MM.1S (cell line): ENCODE results near the gene CARHSP1.
"Not testable (repeated sequence)": the region's sequence is repeated elsewhere in the genome, so short reads cannot be mapped to it uniquely, and the experiment has no call there.

ENCODE experiments used
- DNase-seq: peaks from one replicate; pipeline ENCODE4 v3.0.0-alpha.2; 2015
- H2AFZ ChIP-seq: fragments of 300-600 bp; sonication (generic); 2 replicates; pipeline ENCODE4 v1.6.0; 2016; ENCODE audit warnings: antibody characterized with exemption, low read length
- H3F3A ChIP-seq: fragments of 300-600 bp; sonication (generic); 2 replicates; pipeline ENCODE4 v1.6.1; 2016; ENCODE audit warnings: mild to moderate bottlenecking, antibody characterized with exemption, low read length, moderate library complexity, mixed read lengths; ENCODE audit not compliant: insufficient read depth
- H3K27ac ChIP-seq: fragments of 300-600 bp; sonication (generic); 2 replicates; pipeline ENCODE4 v1.5.1; 2016; ENCODE audit warnings: mild to moderate bottlenecking, low read length
- H3K27me3 ChIP-seq: fragments of 300-600 bp; sonication (generic); replicated peaks from 2 replicates; pipeline ENCODE4 v1.6.0; 2016; ENCODE audit warnings: low read length; ENCODE audit not compliant: insufficient read depth
- H3K36me3 ChIP-seq: fragments of 300-600 bp; sonication (generic); replicated peaks from 2 replicates; pipeline ENCODE4 v1.6.1; 2016; ENCODE audit warnings: mild to moderate bottlenecking, low read length, mixed read lengths; ENCODE audit not compliant: insufficient read depth
- H3K4me1 ChIP-seq: fragments of 300-600 bp; sonication (generic); 2 replicates; pipeline ENCODE4 v1.6.1; 2016; ENCODE audit warnings: low read length, mixed read lengths
- H3K4me2 ChIP-seq: fragments of 300-600 bp; sonication (generic); 2 replicates; pipeline ENCODE4 v1.6.0; 2016; ENCODE audit warnings: low read depth, low read length
- H3K4me3 ChIP-seq: fragments of 300-600 bp; sonication (generic); 2 replicates; pipeline ENCODE4 v1.5.1; 2016; ENCODE audit warnings: low read length, mixed read lengths
- H3K79me2 ChIP-seq: fragments of 300-600 bp; sonication (generic); 2 replicates; pipeline ENCODE4 v1.6.1; 2016; ENCODE audit warnings: mixed run types, low read length, mixed read lengths
- H3K9ac ChIP-seq: fragments of 300-600 bp; sonication (generic); 2 replicates; pipeline ENCODE4 v1.6.1; 2016; ENCODE audit warnings: low read length, mixed read lengths
- H3K9me2 ChIP-seq: fragments of 300-600 bp; sonication (generic); replicated peaks from 2 replicates; pipeline ENCODE4 v1.6.1; 2016; ENCODE audit warnings: mild to moderate bottlenecking, low read length, mixed read lengths; ENCODE audit not compliant: insufficient read depth
- H3K9me3 ChIP-seq: fragments of 300-600 bp; sonication (generic); replicated peaks from 2 replicates; pipeline ENCODE4 v1.6.1; 2016; ENCODE audit warnings: mild to moderate bottlenecking, low read length, mixed read lengths; ENCODE audit not compliant: insufficient read depth
- H4K20me1 ChIP-seq: fragments of 300-600 bp; sonication (generic); 2 replicates; pipeline ENCODE4 v1.6.1; 2016; ENCODE audit warnings: mild to moderate bottlenecking, low read length, moderate library complexity, mixed read lengths; ENCODE audit not compliant: insufficient read depth
- EZH2 ChIP-seq: fragments of 300-600 bp; sonication (generic); optimal IDR thresholded peaks from 2 replicates; pipeline ENCODE3; 2017; ENCODE audit warnings: low read depth, mild to moderate bottlenecking, antibody characterized with exemption, low read length, mixed read lengths
- EZH2phosphoT487 ChIP-seq: fragments of 300-600 bp; sonication (generic); IDR thresholded peaks from 2 replicates; pipeline ENCODE4 v1.6.1; 2018; ENCODE audit warnings: antibody characterized with exemption, low read length
- TF ChIP-seq, protein P1 (sequence below): fragments of 300-600 bp; sonication (generic); IDR thresholded peaks from 2 replicates; pipeline ENCODE4 v1.5.1; 2016; ENCODE audit warnings: antibody characterized with exemption, low read length, mixed read lengths

CARHSP1 gene

DNA sequence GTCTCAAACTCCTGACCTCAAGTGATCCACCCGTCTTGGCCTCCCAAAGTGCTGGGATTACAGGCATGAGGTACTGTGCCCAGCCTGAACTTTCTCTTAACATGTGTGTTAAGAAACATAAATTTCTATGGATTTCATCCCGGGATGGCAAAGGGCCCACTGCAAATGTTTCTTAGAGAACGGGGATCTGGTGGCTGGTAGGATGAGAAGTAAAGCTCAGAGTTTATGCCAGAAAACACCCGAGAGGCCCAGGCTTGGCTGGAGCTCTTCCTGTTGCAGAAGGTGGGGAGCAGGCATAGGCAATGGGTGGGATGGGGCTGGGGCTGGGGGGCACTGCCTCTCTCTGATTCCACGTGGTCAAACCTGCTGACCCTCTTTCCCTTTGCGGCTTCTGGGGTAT is 5.6 kb upstream of the CARHSP1 start:
- no peak for TF ChIP-seq EZH2phosphoT487
- no peak for TF ChIP-seq EZH2
- TF ChIP-seq, protein P1, sequence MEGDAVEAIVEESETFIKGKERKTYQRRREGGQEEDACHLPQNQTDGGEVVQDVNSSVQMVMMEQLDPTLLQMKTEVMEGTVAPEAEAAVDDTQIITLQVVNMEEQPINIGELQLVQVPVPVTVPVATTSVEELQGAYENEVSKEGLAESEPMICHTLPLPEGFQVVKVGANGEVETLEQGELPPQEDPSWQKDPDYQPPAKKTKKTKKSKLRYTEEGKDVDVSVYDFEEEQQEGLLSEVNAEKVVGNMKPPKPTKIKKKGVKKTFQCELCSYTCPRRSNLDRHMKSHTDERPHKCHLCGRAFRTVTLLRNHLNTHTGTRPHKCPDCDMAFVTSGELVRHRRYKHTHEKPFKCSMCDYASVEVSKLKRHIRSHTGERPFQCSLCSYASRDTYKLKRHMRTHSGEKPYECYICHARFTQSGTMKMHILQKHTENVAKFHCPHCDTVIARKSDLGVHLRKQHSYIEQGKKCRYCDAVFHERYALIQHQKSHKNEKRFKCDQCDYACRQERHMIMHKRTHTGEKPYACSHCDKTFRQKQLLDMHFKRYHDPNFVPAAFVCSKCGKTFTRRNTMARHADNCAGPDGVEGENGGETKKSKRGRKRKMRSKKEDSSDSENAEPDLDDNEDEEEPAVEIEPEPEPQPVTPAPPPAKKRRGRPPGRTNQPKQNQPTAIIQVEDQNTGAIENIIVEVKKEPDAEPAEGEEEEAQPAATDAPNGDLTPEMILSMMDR = no peak
- Histone ChIP-seq H3K9ac (no peak overlapping the region), H3K27ac (no peak overlapping the region), H3K79me2 (no peaks in the 10 kb centered on the region), H4K20me1 (no peaks in the 10 kb centered on the region), H2AFZ (no peak overlapping the region), H3K4me3 (no peak overlapping the region), H3K36me3 (no peaks in the 10 kb centered on the region), H3K27me3 (no peaks in the 10 kb centered on the region), H3K9me2 (no peaks in the 10 kb centered on the region), H3K9me3 (no peaks in the 10 kb centered on the region), H3K4me1 (no peaks in the 10 kb centered on the region; the same call in 1 of the 2 replicates), H3F3A (0 out of 2 replicates have a peak, but pooled peaks cover 2% of the 10 kb centered on the region), H3K4me2 (no peak overlapping the region)
- DNase-seq = no peak

DNA sequence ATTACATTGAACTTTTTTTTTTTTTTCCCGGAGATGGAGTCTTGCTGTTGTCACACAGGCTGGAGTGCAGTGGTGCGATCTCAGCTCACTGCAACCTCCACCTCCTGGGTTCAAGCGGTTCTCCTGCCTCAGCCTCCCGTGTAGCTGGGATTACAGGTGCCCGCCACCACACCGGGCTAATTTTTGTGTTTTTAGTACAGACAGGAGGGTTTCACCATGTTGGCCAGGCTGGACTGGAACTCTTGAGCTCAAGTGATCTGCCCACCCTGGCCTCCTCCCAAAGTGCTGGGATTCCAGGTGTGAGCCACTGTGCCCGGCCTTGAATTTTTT is 5.0 kb upstream of the CARHSP1 start:
- not testable (repeated sequence) for H3K4me1 ChIP-seq, H3K4me3 ChIP-seq, H3K27me3 ChIP-seq, H2AFZ ChIP-seq, H3K79me2 ChIP-seq, H3F3A ChIP-seq, H3K4me2 ChIP-seq, H4K20me1 ChIP-seq, H3K9ac ChIP-seq, H3K9me2 ChIP-seq, H3K36me3 ChIP-seq, H3K27ac ChIP-seq, H3K9me3 ChIP-seq, DNase-seq

DNA sequence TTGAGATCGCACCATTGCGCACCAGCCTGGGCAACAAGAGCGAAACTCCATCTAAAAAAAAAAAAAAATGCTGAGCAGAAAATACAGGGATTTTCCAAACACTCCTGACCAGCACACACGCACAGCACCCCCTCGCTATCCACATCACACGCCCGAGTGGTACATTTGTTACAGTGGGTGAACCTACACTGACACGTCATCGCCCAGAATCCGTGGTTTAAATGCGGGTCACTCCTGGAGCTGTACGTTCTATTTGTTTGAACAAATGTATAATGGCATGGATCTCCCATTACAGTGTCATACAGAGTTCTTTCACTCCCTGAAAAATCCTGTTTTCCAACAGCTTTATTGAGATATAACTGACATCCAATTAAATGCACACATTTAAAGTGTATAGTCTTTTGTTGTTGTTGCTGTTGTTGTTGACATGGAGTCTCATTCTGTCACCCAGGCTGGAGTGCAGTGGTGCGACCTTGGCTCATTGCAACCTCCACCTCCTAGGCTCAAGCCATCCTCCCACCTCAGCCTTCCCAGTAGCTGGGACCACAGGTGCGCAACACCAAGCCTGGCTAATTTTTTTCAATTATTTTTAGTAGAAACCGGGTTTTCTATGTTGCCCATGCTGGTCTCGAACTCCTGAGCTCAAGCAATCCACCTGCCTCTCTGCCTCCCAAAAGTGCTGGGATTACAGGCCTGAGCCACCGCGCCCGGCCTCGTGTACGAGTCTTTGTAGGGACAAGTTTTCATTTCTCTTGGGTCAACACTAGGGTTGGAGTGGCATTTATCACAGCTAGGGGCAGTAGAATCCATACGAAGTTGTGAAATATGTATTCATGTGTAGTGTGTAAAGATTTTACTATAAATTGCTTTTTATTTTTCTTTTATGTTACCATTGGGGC is 4.4 kb upstream of the CARHSP1 start:
- TF ChIP-seq EZH2phosphoT487 = no peak
- TF ChIP-seq, protein P1 = peak; percentile 12; the same call in 1 of the 2 replicates
- H3K4me2 ChIP-seq = no peak overlapping the region

DNA sequence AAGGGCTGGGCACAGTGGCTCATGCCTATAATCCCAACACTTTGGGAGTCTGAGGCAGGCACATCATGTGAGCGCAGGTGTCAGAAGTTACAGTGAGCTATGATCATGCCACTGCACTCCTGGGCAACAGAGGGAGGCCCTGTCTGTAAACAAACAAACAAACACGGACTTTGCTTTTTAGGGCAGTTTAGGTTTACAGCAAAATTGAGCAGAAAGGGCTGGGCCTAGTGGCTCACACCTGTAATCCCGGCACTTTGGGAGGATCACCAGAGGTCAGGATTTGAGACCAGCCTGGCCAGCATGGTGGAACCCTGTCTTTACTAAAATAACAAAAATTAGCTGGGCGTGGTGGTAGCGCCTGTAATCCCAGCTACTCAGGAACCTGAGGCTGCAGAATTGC is 3.3 kb upstream of the CARHSP1 start:
- H3K4me1 ChIP-seq = no peaks in the 10 kb centered on the region; the same call in 1 of the 2 replicates
- no peak overlapping the region for H3K4me2 ChIP-seq
- H3K9me2 ChIP-seq = no peaks in the 10 kb centered on the region
- no peak overlapping the region for H3K9ac ChIP-seq
- H2AFZ ChIP-seq = no peak overlapping the region
- H3K27ac ChIP-seq = no peak overlapping the region
- TF ChIP-seq, protein P1 = no peak
- TF ChIP-seq EZH2phosphoT487 = no peak
- no peak for TF ChIP-seq EZH2
- H3K9me3 ChIP-seq = no peaks in the 10 kb centered on the region
- H3K36me3 ChIP-seq = no peaks in the 10 kb centered on the region
- H3K4me3 ChIP-seq = no peak overlapping the region
- H3K27me3 ChIP-seq = no peaks in the 10 kb centered on the region
- no peaks in the 10 kb centered on the region for H4K20me1 ChIP-seq
- no peak for DNase-seq
- H3K79me2 ChIP-seq = peaks cover 12% of the 10 kb centered on the region
- peaks cover 7% of the 10 kb centered on the region; the same call in 1 of the 2 replicates for H3F3A ChIP-seq

More for the DNA sequence above, 4.4 kb upstream of the CARHSP1 start:
- Histone ChIP-seq H3K27me3 (no peaks in the 10 kb centered on the region), H3F3A (peaks cover 7% of the 10 kb centered on the region; the same call in 1 of the 2 replicates), H3K4me3 (no peak overlapping the region), H3K36me3 (no peaks in the 10 kb centered on the region), H3K4me1 (no peaks in the 10 kb centered on the region; the same call in 1 of the 2 replicates), H3K9me2 (no peaks in the 10 kb centered on the region), H4K20me1 (no peaks in the 10 kb centered on the region), H3K9ac (no peak overlapping the region), H3K9me3 (no peaks in the 10 kb centered on the region), H2AFZ (no peak overlapping the region), H3K79me2 (peaks cover under 1% of the 10 kb centered on the region), H3K27ac (no peak overlapping the region)
- no peak for DNase-seq

DNA sequence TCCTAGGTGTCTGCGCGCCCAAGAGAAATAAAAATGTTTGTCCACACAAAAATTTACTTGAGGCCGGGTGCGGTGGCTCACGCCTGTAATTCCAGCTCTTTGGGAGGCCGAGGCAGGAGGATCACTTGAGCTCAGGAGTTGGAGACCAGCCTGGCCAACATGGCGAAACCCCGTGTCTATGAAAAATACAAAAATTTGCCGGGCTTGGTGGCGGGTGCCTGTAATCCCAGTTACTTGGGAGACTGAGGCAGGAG is 1.1 kb upstream of the CARHSP1 start:
- H3K27me3 ChIP-seq, H3K4me3 ChIP-seq, H3K4me1 ChIP-seq, H3K9ac ChIP-seq, H4K20me1 ChIP-seq, H2AFZ ChIP-seq, H3K27ac ChIP-seq, H3K9me3 ChIP-seq, H3F3A ChIP-seq, DNase-seq, H3K36me3 ChIP-seq, H3K9me2 ChIP-seq: not testable (repeated sequence)
- peak overlapping the region; percentile 64; the same call in 1 of the 2 replicates for H3K4me2 ChIP-seq
- H3K79me2 ChIP-seq = peaks cover 33% of the 10 kb centered on the region
